ENCODE measurements around the gene PCDH18.

Gene PCDH18

GRCh38 chr4:137502339-137503129 lies 29.8 kb downstream of the PCDH18 start:
- no peak for TF ChIP-seq EGR1 (IDR thresholded peaks at IDR 0.05)
- no peak for TF ChIP-seq NFIC (IDR thresholded peaks at IDR 0.05)
- no peak for TF ChIP-seq TCF12 (IDR thresholded peaks at IDR 0.05; ENCODE audit: low read depth)
- no peak for TF ChIP-seq ZBTB7A (IDR thresholded peaks at IDR 0.05; ENCODE audit: low read depth)
- TF ChIP-seq, protein P1, sequence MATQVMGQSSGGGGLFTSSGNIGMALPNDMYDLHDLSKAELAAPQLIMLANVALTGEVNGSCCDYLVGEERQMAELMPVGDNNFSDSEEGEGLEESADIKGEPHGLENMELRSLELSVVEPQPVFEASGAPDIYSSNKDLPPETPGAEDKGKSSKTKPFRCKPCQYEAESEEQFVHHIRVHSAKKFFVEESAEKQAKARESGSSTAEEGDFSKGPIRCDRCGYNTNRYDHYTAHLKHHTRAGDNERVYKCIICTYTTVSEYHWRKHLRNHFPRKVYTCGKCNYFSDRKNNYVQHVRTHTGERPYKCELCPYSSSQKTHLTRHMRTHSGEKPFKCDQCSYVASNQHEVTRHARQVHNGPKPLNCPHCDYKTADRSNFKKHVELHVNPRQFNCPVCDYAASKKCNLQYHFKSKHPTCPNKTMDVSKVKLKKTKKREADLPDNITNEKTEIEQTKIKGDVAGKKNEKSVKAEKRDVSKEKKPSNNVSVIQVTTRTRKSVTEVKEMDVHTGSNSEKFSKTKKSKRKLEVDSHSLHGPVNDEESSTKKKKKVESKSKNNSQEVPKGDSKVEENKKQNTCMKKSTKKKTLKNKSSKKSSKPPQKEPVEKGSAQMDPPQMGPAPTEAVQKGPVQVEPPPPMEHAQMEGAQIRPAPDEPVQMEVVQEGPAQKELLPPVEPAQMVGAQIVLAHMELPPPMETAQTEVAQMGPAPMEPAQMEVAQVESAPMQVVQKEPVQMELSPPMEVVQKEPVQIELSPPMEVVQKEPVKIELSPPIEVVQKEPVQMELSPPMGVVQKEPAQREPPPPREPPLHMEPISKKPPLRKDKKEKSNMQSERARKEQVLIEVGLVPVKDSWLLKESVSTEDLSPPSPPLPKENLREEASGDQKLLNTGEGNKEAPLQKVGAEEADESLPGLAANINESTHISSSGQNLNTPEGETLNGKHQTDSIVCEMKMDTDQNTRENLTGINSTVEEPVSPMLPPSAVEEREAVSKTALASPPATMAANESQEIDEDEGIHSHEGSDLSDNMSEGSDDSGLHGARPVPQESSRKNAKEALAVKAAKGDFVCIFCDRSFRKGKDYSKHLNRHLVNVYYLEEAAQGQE (IDR thresholded peaks at IDR 0.05; ENCODE audit: low read depth), result no peak
- TF ChIP-seq, protein P2, sequence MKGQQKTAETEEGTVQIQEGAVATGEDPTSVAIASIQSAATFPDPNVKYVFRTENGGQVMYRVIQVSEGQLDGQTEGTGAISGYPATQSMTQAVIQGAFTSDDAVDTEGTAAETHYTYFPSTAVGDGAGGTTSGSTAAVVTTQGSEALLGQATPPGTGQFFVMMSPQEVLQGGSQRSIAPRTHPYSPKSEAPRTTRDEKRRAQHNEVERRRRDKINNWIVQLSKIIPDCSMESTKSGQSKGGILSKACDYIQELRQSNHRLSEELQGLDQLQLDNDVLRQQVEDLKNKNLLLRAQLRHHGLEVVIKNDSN (IDR thresholded peaks at IDR 0.05), result no peak
- TF ChIP-seq CEBPB (IDR thresholded peaks at IDR 0.05), result no peak
- TF ChIP-seq FOXM1 (IDR thresholded peaks at IDR 0.05; ENCODE audit: borderline replicate concordance, low read depth), result no peak

DNA sequence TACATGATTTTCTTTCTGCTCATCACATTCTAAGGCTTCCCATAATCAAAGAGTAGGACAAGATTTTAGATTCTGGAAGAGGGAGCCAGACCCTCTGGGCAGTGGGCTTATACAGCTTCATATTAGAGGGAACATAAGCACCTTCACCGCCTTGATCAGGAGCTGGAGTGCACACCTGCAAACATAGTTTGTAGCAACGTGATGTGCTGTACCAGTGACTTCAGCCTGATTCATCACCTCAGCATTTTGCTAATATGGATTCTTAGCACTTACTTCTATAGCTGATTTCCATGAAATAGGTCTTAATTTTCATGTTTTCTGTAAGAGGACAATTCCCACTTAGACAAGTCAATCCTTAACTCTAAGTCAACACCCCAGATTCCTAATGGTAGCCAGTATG lies 36.7 kb downstream of the PCDH18 start:
- TF ChIP-seq FOXM1 (IDR thresholded peaks at IDR 0.05; ENCODE audit: borderline replicate concordance, low read depth) (no peak), EP300 (IDR thresholded peaks at IDR 0.05; ENCODE audit: borderline replicate concordance) (no peak), CREB1 (IDR thresholded peaks at IDR 0.05; ENCODE audit: low read depth) (no peak), TCF12 (IDR thresholded peaks at IDR 0.05; ENCODE audit: low read depth) (no peak), CEBPB (IDR thresholded peaks at IDR 0.05) (no peak), EGR1 (IDR thresholded peaks at IDR 0.05) (no peak), ZBTB7A (IDR thresholded peaks at IDR 0.05; ENCODE audit: low read depth) (no peak), RAD21 (IDR thresholded peaks at IDR 0.05; ENCODE audit: low read depth) (no peak)
- TF ChIP-seq, protein P1 (IDR thresholded peaks at IDR 0.05; ENCODE audit: low read depth), result no peak
- TF ChIP-seq, protein P2 (IDR thresholded peaks at IDR 0.05), result no peak

GRCh38 chr4:137476345-137476744 lies 55.9 kb downstream of the PCDH18 start:
- TF ChIP-seq, protein P2 (IDR thresholded peaks at IDR 0.05), result no peak
- TF ChIP-seq CREB1 (IDR thresholded peaks at IDR 0.05; ENCODE audit: low read depth), result no peak
- TF ChIP-seq MAX (IDR thresholded peaks at IDR 0.05), result no peak
- no peak for TF ChIP-seq RAD21 (IDR thresholded peaks at IDR 0.05; ENCODE audit: low read depth)
- TF ChIP-seq, protein P1 (IDR thresholded peaks at IDR 0.05; ENCODE audit: low read depth), result no peak
- TF ChIP-seq TAF1 (IDR thresholded peaks at IDR 0.05; ENCODE audit: low read depth), result no peak
- no peak for TF ChIP-seq CEBPB (IDR thresholded peaks at IDR 0.05)
- no peak for TF ChIP-seq NFIC (IDR thresholded peaks at IDR 0.05)
- TF ChIP-seq ZBTB7A (IDR thresholded peaks at IDR 0.05; ENCODE audit: low read depth), result no peak
- no peak for TF ChIP-seq TEAD4 (IDR thresholded peaks at IDR 0.05)
- TF ChIP-seq YY1 (IDR thresholded peaks at IDR 0.05; ENCODE audit: low read depth), result no peak
- TF ChIP-seq EGR1 (IDR thresholded peaks at IDR 0.05), result no peak

- TF ChIP-seq ZBTB7A (IDR thresholded peaks at IDR 0.05; ENCODE audit: low read depth), result no peak
Observed at GRCh38 chr4:137474711-137475301, 57.5 kb downstream of the PCDH18 start.
